ENCODE measurements around the gene P2RY2. TPM values are rescaled to one million over a fixed set of nuclear protein-coding genes. Genes with fewer than 3 reads are reported as not detected.

The P2RY2 gene
- total RNA-seq, 5 donors from 2014 or later (not counting 1 experiment from before 2014, with no cell fraction given) = 0.12 TPM; not detected in 4

DNA sequence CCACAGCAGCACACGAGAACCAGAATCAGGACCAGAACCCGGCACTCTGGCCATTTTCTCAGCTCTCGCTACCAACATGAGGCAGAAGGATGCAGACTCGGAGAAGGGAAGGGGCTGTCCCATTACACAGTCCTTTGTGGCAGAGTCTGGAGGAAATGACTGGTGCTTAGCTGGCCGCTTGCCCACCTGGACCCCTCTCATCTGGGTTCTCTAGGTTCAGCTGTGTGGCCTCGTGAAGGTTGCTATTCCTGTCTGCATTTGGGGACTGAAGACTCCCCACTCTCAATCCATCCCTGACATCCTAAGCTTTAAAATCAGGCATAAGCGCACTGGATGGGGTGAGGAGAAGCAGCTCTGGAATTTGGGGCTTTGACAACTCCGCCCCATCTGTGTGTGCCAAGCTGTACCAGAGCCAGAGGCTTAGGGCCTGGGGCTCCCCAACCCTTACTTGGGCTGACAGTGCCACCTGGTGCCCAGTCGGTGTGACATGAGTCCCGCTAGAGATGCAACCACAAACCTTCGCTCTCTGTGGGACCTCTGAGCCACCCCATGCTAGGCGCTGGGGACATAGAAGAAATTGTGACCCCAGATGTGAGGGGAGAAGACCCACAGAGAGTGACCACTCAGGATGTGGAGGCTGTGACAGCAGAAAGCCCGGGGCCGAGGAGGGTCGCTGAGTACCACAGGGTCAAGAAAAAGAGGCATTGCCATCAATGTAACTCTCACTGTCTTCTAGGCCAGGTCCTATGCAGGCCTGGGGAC lies 40.1 kb upstream of the P2RY2 start:
- peaks cover 0 to 3% of the 10 kb centered on the region in 2 donors for H3K27me3 Mint-ChIP-seq
- ATAC-seq (replicated peaks in 1 of 4) (peak; percentile 92 to 100 (median 98)), DNase-seq (peak; percentile 51 to 86 (median 75))
- H3K36me3 Mint-ChIP-seq = no peaks in the 10 kb centered on the region
- H3K27ac Mint-ChIP-seq = no peak overlapping the region
- 62% methylated on average over 10 of the region's 15 CpGs for WGBS (ENCODE audit: insufficient coverage)
- CTCF ChIA-PET = interaction anchor here (0.5 to 3.2 kb wide), 19 partner anchors 8 to 1062 kb away, joined by 3 to 24 read pairs (median 4); partner anchors contain the start of gene FCHSD2 (in 1 of the 2)
- POLR2A ChIA-PET = no interaction called here
- H3K4me1 ChIP-seq (ENCODE audit: control insufficient read depth in 1 of 2, extremely low read depth in 1 of 2, insufficient read depth in 2 of 2, low read length in 2 of 2) = peaks cover 0 to 9% of the 10 kb centered on the region in 2 experiments
- H3K4me3 ChIP-seq (ENCODE audit: control insufficient read depth in 1 of 2, extremely low read depth in 1 of 2, low read length in 1 of 2) = no peak overlapping the region
- no peaks in the 10 kb centered on the region for H3K9me3 Mint-ChIP-seq
- no peak overlapping the region for H3K27ac ChIP-seq (ENCODE audit: low read length)
- peaks cover 0 to 13% of the 10 kb centered on the region in 2 experiments for H3K27me3 ChIP-seq (replicated peaks in 1 of 2; ENCODE audit: control insufficient read depth in 2 of 2, extremely low read depth in 1 of 2, insufficient read depth in 2 of 2, low read length in 1 of 2)
- H3K36me3 ChIP-seq (ENCODE audit: control insufficient read depth in 2 of 2, extremely low read depth in 1 of 2, insufficient read depth in 1 of 2, low read length in 1 of 2) = no peaks in the 10 kb centered on the region
- H3K4me1 Mint-ChIP-seq = peaks cover 6 to 13% (median 12%) of the 10 kb centered on the region in 3 donors
- no peak overlapping the region for H3K4me3 Mint-ChIP-seq
- no peaks in the 10 kb centered on the region for H3K9me3 ChIP-seq

DNA sequence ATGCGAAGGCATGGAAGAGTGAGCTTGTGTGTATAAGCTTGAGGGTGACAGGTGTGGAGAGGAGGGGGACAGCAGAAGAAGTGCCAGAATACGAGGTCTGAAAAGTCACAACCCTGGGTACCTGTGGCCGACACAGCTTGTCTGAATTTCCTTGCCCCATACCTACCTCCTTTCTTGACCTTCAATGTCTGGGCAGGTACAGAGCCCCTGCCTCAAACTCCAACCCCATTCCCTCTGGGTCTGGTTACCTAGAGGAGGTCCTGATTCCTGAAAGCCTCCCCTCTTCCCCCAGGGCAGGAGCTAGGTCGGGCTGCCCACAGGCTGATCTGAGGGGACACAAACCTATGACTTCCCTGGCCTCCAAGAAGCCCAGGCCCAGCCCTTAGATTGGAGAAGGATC lies 39.4 kb upstream of the P2RY2 start:
- ChIA-PET POLR2A (no interaction called here), CTCF (interaction anchor here (0.6 to 3.2 kb wide), 14 partner anchors 36 to 1061 kb away, joined by 3 to 24 read pairs (median 4); partner anchors contain the start of gene FCHSD2 (in 2 of the 2))
- no peaks in the 10 kb centered on the region for H3K9me3 Mint-ChIP-seq
- peaks cover 6 to 13% (median 12%) of the 10 kb centered on the region in 3 donors for H3K4me1 Mint-ChIP-seq
- no peaks in the 10 kb centered on the region for H3K36me3 ChIP-seq (ENCODE audit: control insufficient read depth in 2 of 2, extremely low read depth in 1 of 2, insufficient read depth in 1 of 2, low read length in 1 of 2)
- WGBS (ENCODE audit: insufficient coverage) = no CpG with 5 or more reads among the region's 4 CpGs
- H3K9me3 ChIP-seq = no peaks in the 10 kb centered on the region
- no peak overlapping the region for H3K4me3 ChIP-seq (ENCODE audit: control insufficient read depth in 1 of 2, extremely low read depth in 1 of 2, low read length in 1 of 2)
- DNase-seq (no peak), ATAC-seq (replicated peaks in 1 of 4) (no peak)
- peaks cover 0 to 9% of the 10 kb centered on the region in 2 experiments for H3K4me1 ChIP-seq (ENCODE audit: control insufficient read depth in 1 of 2, extremely low read depth in 1 of 2, insufficient read depth in 2 of 2, low read length in 2 of 2)
- H3K36me3 Mint-ChIP-seq = no peaks in the 10 kb centered on the region
- no peak overlapping the region for H3K4me3 Mint-ChIP-seq
- no peak overlapping the region for H3K27ac Mint-ChIP-seq
- H3K27me3 Mint-ChIP-seq = peaks cover 0 to 5% of the 10 kb centered on the region in 2 donors
- H3K27me3 ChIP-seq (replicated peaks in 1 of 2; ENCODE audit: control insufficient read depth in 2 of 2, extremely low read depth in 1 of 2, insufficient read depth in 2 of 2, low read length in 1 of 2) = peaks cover 0 to 13% of the 10 kb centered on the region in 2 experiments
- no peak overlapping the region for H3K27ac ChIP-seq (ENCODE audit: low read length)

DNA sequence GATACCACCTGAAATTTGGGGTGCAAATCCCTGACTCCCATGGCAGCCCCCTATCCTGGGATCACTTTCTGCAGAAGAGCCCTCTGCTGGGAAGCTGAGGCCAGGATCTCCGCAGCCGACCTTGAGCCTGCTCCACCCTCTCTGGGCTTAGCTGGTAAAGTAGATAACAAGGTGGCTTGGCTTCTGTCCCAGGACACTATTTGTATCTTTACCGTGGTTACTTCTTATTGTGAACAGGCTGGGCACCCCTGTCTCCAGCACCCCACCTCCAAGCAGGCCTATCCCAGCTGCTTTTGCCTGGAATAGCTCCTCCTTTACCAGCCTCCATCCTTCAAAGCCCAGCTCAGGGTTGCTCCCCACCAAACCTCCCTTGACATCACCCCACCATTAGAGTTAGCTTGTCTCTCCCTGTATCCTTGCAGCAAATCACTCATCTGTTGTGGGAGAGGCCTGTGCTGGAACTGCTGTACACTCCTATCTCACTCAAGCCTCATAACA lies 35.2 kb upstream of the P2RY2 start:
- Histone ChIP-seq H3K9me3 (no peaks in the 10 kb centered on the region), H3K27me3 (replicated peaks in 1 of 2; ENCODE audit: control insufficient read depth in 2 of 2, extremely low read depth in 1 of 2, insufficient read depth in 2 of 2, low read length in 1 of 2) (peaks cover 0 to 30% of the 10 kb centered on the region in 2 experiments), H3K27ac (ENCODE audit: low read length) (no peak overlapping the region), H3K36me3 (ENCODE audit: control insufficient read depth in 2 of 2, extremely low read depth in 1 of 2, insufficient read depth in 1 of 2, low read length in 1 of 2) (no peaks in the 10 kb centered on the region), H3K4me3 (ENCODE audit: control insufficient read depth in 1 of 2, extremely low read depth in 1 of 2, low read length in 1 of 2) (no peak overlapping the region), H3K4me1 (ENCODE audit: control insufficient read depth in 1 of 2, extremely low read depth in 1 of 2, insufficient read depth in 2 of 2, low read length in 2 of 2) (peaks cover 0 to 11% of the 10 kb centered on the region in 2 experiments)
- no peaks in the 10 kb centered on the region for H3K36me3 Mint-ChIP-seq
- ATAC-seq (replicated peaks in 1 of 4) = no peak
- no peak overlapping the region for H3K4me3 Mint-ChIP-seq
- ChIA-PET CTCF (no interaction called here), POLR2A (no interaction called here)
- H3K9me3 Mint-ChIP-seq = no peaks in the 10 kb centered on the region
- H3K27me3 Mint-ChIP-seq = peaks cover 0 to 14% of the 10 kb centered on the region in 2 donors
- WGBS (ENCODE audit: insufficient coverage) = 88% methylated on average over 2 of the region's 3 CpGs
- H3K27ac Mint-ChIP-seq = no peak overlapping the region
- DNase-seq = no peak
- H3K4me1 Mint-ChIP-seq = peaks cover 5 to 10% (median 9%) of the 10 kb centered on the region in 3 donors

DNA sequence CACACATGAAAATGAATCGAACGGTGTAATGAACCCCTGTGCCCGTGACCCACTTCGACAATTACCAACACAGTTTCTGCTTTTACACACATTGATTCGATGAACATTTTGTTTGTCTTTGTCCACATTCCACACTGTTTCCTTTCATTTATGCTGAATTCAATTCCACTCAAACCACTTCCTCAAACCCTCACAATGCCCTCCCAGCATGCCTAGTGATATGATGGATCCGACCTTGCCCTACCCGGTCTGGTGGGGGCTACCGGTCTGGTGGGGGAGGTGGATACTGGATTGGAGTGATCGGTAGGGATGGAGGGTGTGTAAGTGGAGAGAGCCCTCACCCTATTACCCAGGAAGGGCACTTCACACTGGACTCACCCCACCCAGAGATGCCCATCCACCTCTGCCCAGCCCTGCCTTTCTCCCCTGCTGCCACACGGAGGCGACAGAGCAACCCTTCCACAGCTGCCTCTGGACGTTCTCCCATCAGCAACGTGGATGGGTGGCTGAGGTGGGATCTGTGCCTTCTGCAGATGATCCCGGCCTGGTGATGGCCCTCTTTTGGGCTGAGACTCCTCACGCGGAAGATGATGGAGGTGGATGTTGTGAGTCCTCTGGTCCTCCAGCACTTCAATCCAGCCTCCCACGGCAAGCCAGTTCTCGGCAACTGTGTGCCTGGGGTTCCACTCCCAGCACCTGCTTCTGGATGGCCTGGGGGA lies 33.0 kb upstream of the P2RY2 start:
- ChIA-PET POLR2A (no interaction called here), CTCF (interaction anchor here in 1 of 2 donors (1.1 kb wide), 1 partner anchor 8 kb away, joined by 3 read pairs; no protein-coding TSS in a partner anchor)
- 67% methylated on average over 7 of the region's 18 CpGs for WGBS (ENCODE audit: insufficient coverage)
- H3K27ac Mint-ChIP-seq = no peak overlapping the region
- DNase-seq (peak in 26 of 35 experiments; percentile 11 to 55 (median 28)), ATAC-seq (replicated peaks in 1 of 4) (peak; percentile 50 to 70 (median 68))
- H3K27me3 Mint-ChIP-seq = peaks cover 1 to 13% of the 10 kb centered on the region in 2 donors
- no peaks in the 10 kb centered on the region for H3K9me3 Mint-ChIP-seq
- H3K9me3 ChIP-seq = no peaks in the 10 kb centered on the region
- H3K27ac ChIP-seq (ENCODE audit: low read length) = no peak overlapping the region
- no peak overlapping the region for H3K4me3 Mint-ChIP-seq
- H3K36me3 ChIP-seq (ENCODE audit: control insufficient read depth in 2 of 2, extremely low read depth in 1 of 2, insufficient read depth in 1 of 2, low read length in 1 of 2) = no peaks in the 10 kb centered on the region
- no peak overlapping the region for H3K4me3 ChIP-seq (ENCODE audit: control insufficient read depth in 1 of 2, extremely low read depth in 1 of 2, low read length in 1 of 2)
- H3K27me3 ChIP-seq (replicated peaks in 1 of 2; ENCODE audit: control insufficient read depth in 2 of 2, extremely low read depth in 1 of 2, insufficient read depth in 2 of 2, low read length in 1 of 2) = peaks cover 0 to 17% of the 10 kb centered on the region in 2 experiments
- peaks cover 0 to 6% (median 5%) of the 10 kb centered on the region in 3 donors for H3K4me1 Mint-ChIP-seq
- H3K4me1 ChIP-seq (ENCODE audit: control insufficient read depth in 1 of 2, extremely low read depth in 1 of 2, insufficient read depth in 2 of 2, low read length in 2 of 2) = peaks cover 0 to 7% of the 10 kb centered on the region in 2 experiments
- H3K36me3 Mint-ChIP-seq = no peaks in the 10 kb centered on the region

DNA sequence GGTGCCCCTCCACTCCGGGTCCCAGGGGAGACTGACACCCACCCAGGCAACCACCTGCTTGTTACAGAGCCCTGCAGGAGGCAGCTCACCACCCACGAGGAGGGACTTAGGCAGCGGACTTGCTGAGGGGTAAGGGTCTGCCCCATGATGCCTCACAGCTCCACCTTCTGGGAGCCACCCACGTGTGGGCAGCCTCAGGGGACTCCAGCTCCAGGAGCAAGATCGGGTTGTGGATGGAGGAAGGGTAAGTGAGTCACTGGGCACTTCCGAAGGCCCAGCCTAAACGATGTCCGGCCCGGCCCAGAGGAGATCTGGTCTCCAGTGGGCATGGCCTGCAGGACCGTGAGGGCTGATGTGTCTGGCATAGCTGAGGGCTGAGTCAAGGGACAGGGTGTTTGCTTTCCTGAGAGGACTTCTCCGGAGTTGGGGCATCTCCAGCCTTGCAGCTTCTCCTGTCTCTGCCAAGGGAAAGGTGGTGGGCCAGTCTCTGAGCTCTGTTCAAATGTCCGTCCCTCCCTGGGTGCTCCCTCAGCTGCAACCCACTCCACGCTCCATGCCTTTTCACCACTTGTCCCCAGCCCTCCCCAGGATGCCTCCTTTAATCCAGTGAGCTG lies 32.3 kb upstream of the P2RY2 start:
- Histone ChIP-seq H3K4me3 (ENCODE audit: control insufficient read depth in 1 of 2, extremely low read depth in 1 of 2, low read length in 1 of 2) (no peak overlapping the region), H3K27me3 (replicated peaks in 1 of 2; ENCODE audit: control insufficient read depth in 2 of 2, extremely low read depth in 1 of 2, insufficient read depth in 2 of 2, low read length in 1 of 2) (peaks cover 0 to 17% of the 10 kb centered on the region in 2 experiments), H3K36me3 (ENCODE audit: control insufficient read depth in 2 of 2, extremely low read depth in 1 of 2, insufficient read depth in 1 of 2, low read length in 1 of 2) (no peaks in the 10 kb centered on the region), H3K4me1 (ENCODE audit: control insufficient read depth in 1 of 2, extremely low read depth in 1 of 2, insufficient read depth in 2 of 2, low read length in 2 of 2) (peaks cover 0 to 7% of the 10 kb centered on the region in 2 experiments), H3K27ac (ENCODE audit: low read length) (no peak overlapping the region), H3K9me3 (no peaks in the 10 kb centered on the region)
- ChIA-PET CTCF (interaction anchor here (0.8 to 1.1 kb wide), 2 partner anchors 8 to 165 kb away, joined by 3 read pairs; no protein-coding TSS in a partner anchor), POLR2A (no interaction called here)
- no peaks in the 10 kb centered on the region for H3K36me3 Mint-ChIP-seq
- H3K4me3 Mint-ChIP-seq = no peak overlapping the region
- DNase-seq (no peak), ATAC-seq (replicated peaks in 1 of 4) (no peak)
- peaks cover 0 to 6% (median 5%) of the 10 kb centered on the region in 3 donors for H3K4me1 Mint-ChIP-seq
- H3K27ac Mint-ChIP-seq = no peak overlapping the region
- WGBS (ENCODE audit: insufficient coverage) = 82% methylated on average over 12 of the region's 13 CpGs
- H3K9me3 Mint-ChIP-seq = no peaks in the 10 kb centered on the region
- peaks cover 6 to 15% of the 10 kb centered on the region in 2 donors for H3K27me3 Mint-ChIP-seq
